ENCODE measurements around the gene PLCB4. TPM values are rescaled to one million over a fixed set of nuclear protein-coding genes. Genes with fewer than 3 reads are reported as not detected.

The PLCB4 gene
- total RNA-seq, 4 donors from 2014 or later = 2.7 to 11.4 (median 6.5) TPM

DNA sequence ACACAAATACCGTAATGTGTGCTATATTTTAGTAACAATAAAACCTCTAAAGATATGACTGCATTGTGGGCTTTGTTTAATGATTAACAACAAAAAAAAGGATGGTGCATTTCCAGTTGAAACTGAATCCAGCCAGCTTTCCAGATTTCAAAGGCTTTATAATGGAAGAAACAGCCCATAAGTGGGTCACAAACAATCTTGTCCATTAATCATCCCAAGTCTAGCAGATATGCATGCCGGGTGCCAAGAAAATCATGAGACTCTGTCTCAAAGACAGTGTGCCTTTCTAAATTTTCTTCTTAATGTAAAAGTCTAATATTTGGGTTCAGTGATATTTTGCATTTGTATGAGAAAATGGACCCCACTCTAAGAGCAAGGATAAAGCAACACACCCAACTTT is 424.9 kb downstream of the PLCB4 start:
- WGBS, 2 donors = 57 to 65% methylated on average over 2 of the region's 2 CpGs
- no peak for DNase-seq (ENCODE audit: low spot score in 2 of 2)
- intact Hi-C loops (cut with DNase I; ENCODE audit: low total_unique reads) = no loop called here
- no peak overlapping the region for H3K4me3 ChIP-seq (ENCODE audit: low read depth, poor library complexity, severe bottlenecking)
- TF ChIP-seq POLR2A (IDR thresholded peaks at IDR 0.05) = no peak
- TF ChIP-seq, protein P1, sequence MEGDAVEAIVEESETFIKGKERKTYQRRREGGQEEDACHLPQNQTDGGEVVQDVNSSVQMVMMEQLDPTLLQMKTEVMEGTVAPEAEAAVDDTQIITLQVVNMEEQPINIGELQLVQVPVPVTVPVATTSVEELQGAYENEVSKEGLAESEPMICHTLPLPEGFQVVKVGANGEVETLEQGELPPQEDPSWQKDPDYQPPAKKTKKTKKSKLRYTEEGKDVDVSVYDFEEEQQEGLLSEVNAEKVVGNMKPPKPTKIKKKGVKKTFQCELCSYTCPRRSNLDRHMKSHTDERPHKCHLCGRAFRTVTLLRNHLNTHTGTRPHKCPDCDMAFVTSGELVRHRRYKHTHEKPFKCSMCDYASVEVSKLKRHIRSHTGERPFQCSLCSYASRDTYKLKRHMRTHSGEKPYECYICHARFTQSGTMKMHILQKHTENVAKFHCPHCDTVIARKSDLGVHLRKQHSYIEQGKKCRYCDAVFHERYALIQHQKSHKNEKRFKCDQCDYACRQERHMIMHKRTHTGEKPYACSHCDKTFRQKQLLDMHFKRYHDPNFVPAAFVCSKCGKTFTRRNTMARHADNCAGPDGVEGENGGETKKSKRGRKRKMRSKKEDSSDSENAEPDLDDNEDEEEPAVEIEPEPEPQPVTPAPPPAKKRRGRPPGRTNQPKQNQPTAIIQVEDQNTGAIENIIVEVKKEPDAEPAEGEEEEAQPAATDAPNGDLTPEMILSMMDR (IDR thresholded peaks at IDR 0.05) = no peak

DNA sequence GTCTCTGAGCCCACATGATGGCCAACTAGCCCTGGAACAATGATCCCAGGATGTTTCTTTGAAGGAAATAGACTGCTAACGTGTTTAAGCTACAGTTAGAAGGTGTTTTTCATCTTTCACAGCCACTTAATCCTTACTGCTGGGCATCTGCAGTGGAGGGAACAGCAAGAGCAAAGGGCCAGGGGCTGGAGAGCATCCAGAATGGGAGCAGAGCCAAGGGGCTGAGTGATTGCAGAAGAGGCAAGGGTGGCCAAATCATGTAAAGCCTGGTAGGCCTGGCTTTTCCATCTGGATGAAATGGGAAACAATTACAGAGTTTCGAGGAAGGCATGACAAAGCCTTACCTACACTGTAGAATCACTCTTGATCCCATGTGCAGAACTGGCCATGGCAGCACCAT is 426.8 kb downstream of the PLCB4 start:
- no peak for DNase-seq (ENCODE audit: low spot score in 2 of 2)
- intact Hi-C loops (cut with DNase I; ENCODE audit: low total_unique reads) = no loop called here
- no peak overlapping the region for H3K4me3 ChIP-seq (ENCODE audit: low read depth, poor library complexity, severe bottlenecking)
- 65 to 67% methylated on average over 2 of the region's 2 CpGs for WGBS, 2 donors
- TF ChIP-seq POLR2A (IDR thresholded peaks at IDR 0.05) = no peak
- TF ChIP-seq, protein P1 (IDR thresholded peaks at IDR 0.05) = no peak

DNA sequence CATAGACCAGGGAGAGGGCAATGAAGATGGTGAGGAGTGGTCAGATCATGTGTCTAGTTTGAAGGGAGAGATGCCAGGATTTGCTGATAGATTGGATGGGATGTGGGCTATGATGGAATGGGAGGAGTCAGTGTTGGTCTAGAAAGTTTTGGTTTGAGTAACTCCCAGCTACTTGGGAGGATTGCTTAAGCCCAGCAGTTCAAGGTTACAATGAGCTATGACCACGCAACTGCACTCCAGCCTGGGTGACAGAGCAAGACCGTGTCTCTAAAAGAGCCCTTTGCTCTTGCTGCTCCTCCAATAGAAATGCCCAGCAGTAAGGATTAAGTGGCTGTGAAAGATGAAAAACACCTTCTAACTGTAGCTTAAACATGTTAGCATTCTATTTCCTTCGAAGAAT is 427.3 kb downstream of the PLCB4 start:
- no peak for DNase-seq (ENCODE audit: low spot score in 2 of 2)
- WGBS, 2 donors = 95% methylated on average over 3 of the region's 3 CpGs
- TF ChIP-seq, protein P1 (IDR thresholded peaks at IDR 0.05) = no peak
- TF ChIP-seq POLR2A (IDR thresholded peaks at IDR 0.05) = no peak
- no peak overlapping the region for H3K4me3 ChIP-seq (ENCODE audit: low read depth, poor library complexity, severe bottlenecking)
- intact Hi-C loops (cut with DNase I; ENCODE audit: low total_unique reads) = no loop called here

DNA sequence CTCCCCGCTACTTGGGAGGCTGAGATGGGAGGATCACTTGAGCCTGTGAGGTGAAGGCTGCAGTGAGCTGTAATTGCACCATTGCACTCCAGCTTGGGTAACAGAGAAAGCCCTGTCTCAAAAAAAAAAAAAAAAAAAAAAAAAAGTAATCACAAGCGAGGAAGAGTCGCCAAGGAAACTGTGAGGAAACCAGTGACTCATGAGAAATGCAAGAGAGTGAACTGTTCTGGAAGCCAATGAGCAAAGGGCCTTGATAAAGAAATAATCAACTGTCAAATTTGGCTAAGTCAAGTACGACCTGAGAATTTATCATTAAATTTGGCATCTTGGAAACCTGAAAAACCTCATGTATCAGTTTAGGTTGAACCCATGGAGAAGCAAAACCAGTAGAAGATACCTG is 429.4 kb downstream of the PLCB4 start:
- WGBS, 2 donors = 76 to 80% methylated on average over 4 of the region's 4 CpGs
- no peak overlapping the region for H3K4me3 ChIP-seq (ENCODE audit: low read depth, poor library complexity, severe bottlenecking)
- DNase-seq (ENCODE audit: low spot score in 2 of 2) = no peak
- TF ChIP-seq, protein P1 (IDR thresholded peaks at IDR 0.05) = no peak
- intact Hi-C loops (cut with DNase I; ENCODE audit: low total_unique reads) = no loop called here

DNA sequence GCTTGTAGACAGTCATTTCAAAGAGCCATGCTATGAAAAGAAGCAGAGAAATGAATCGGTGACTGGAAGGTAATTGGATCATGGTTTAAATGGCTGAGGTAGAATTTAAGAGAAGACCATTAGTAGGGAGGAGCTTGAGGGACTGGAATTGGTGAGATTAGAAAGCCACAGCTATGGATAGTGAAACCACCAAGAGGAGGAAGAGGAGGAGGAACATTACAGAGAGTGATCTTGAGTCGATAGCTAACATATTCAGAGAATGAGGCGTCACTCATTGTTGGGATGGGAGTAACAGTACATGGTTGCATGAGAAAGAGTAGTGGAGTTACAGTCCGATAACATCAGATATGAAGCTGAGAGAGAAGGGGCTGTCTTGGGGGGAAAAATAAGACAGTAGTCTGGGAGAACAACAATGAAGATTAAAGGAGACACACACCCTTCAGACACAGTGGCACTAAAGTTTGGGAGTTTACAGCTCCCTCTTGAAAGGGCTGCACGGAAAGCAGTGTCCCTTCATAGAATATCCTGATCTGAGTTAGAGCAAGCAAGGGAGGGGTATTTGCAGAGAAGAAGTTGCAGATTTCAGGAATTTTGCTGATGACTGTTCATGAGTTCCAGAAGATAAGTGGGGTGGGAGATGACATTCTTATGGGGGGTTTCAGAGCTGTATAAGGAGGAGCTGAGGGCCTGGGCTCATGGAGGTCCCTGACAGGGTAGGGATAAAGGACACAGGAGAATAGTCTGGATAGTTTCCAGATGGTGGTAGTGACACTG is 430.4 kb downstream of the PLCB4 start:
- no peak for DNase-seq (ENCODE audit: low spot score in 2 of 2)
- whole genome bisulfite sequencing, 2 donors = 88 to 89% methylated on average over 5 of the region's 5 CpGs
- no peak for TF ChIP-seq POLR2A (IDR thresholded peaks at IDR 0.05)
- TF ChIP-seq, protein P1 (IDR thresholded peaks at IDR 0.05) = no peak

DNA sequence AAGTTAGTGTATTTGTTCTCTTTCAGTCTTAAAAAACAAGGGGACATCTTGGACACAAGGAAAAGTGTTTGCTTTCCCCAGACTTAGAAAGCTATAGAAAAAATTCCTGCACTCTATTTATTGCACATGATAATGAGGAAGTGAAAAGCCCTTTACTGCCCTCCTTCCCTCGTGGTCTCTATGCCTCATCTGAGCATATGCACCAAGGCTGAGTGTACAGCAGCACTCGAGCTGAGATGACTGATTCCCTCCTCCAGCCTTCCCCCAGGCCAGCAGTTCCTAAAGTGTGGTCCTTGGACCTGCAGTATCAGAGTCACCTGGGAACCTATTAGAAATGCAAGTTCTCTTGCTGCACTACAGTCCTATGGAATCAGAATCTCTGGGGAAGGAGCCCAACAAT is 431.2 kb downstream of the PLCB4 start:
- no peak for DNase-seq (ENCODE audit: low spot score in 2 of 2)
- no peak overlapping the region for H3K4me3 ChIP-seq (ENCODE audit: low read depth, poor library complexity, severe bottlenecking)
- TF ChIP-seq POLR2A (IDR thresholded peaks at IDR 0.05) = no peak
- TF ChIP-seq, protein P1 (IDR thresholded peaks at IDR 0.05) = no peak
- WGBS, 2 donors = 13 to 36% methylated on average over 2 of the region's 2 CpGs
- intact Hi-C loops (cut with DNase I; ENCODE audit: low total_unique reads) = no loop called here

More for the DNA sequence above, 430.4 kb downstream of the PLCB4 start:
- intact Hi-C loops (cut with DNase I; ENCODE audit: low total_unique reads) = no loop called here
- no peak overlapping the region for H3K4me3 ChIP-seq (ENCODE audit: low read depth, poor library complexity, severe bottlenecking)

All from lower leg skin (tissue), 4 donors.